GM12891 (cell line): ENCODE data around the gene CALML3.

ENCODE experiments used
- POLR2A ChIP-seq: IDR thresholded peaks from 2 replicates; pipeline ENCODE4 v1.6.1; 2011; ENCODE audit warnings: low read depth, low read length, control low read depth
- POLR2AphosphoS5 ChIP-seq: IDR thresholded peaks from 2 replicates; pipeline ENCODE4 v1.6.1; 2011; ENCODE audit warnings: low read depth, low read length, control low read depth

GRCh38 chr10:5511231-5511884 is 13.4 kb upstream of the CALML3 start:
- TF ChIP-seq POLR2A (no peak), POLR2AphosphoS5 (no peak)
